ENCODE measurements around the gene ANLN. TPM values are rescaled to one million over a fixed set of nuclear protein-coding genes. Genes with fewer than 3 reads are reported as not detected.

ANLN gene
- total and polyA plus RNA-seq, 2 donors (not counting 3 experiments of a cell fraction or from before 2014, with no cell fraction given) = 28.5 to 119 TPM

- Histone ChIP-seq H3K9me1 (replicated peaks; ENCODE audit: control insufficient read depth, extremely low read depth, insufficient read depth, low read length) (no peaks in the 10 kb centered on the region), H3K27me3 (ENCODE audit: control insufficient read depth in 2 of 2, insufficient read depth in 2 of 2, low read length in 2 of 2) (no peaks in the 10 kb centered on the region), H3K79me2 (ENCODE audit: control insufficient read depth, insufficient read depth, low read length) (no peaks in the 10 kb centered on the region), H2AFZ (ENCODE audit: low read depth, low read length) (no peak overlapping the region), H4K20me1 (replicated peaks; ENCODE audit: control insufficient read depth, extremely low read depth, insufficient read depth, low read length) (no peaks in the 10 kb centered on the region), H3K4me3 (replicated peaks in 1 of 3; ENCODE audit: insufficient read depth in 1 of 3, low read depth in 1 of 3, low read length in 3 of 3) (no peak overlapping the region), H3K36me3 (ENCODE audit: control insufficient read depth in 2 of 2, extremely low read depth in 1 of 2, insufficient read depth in 2 of 2, low read length in 2 of 2) (no peaks in the 10 kb centered on the region), H3K4me1 (ENCODE audit: control insufficient read depth, extremely low read depth, insufficient read depth, low read length) (peaks cover 6% of the 10 kb centered on the region), H3K27ac (ENCODE audit: insufficient read depth, low read depth, low read length) (no peak overlapping the region), H3K4me2 (ENCODE audit: insufficient read depth, low read length) (no peak overlapping the region), H3K9ac (replicated peaks; ENCODE audit: extremely low read depth, insufficient read depth, low read length) (no peak overlapping the region), H3K9me3 (replicated peaks; ENCODE audit: control insufficient read depth, insufficient read depth, low read length) (no peaks in the 10 kb centered on the region)
- dilution Hi-C loops (cut with MboI; ENCODE audit: extremely low pct_ligation_motif_present, low sequenced_read_pairs) = no loop called here
- ChIA-PET CTCF (interaction anchor here (2.3 kb wide), 1 partner anchor 24 kb away, joined by 7 read pairs; no protein-coding TSS in a partner anchor), POLR2A (no interaction called here)
- DNase-seq (ENCODE audit: low read depth, low spot score) (no peak), FAIRE-seq (no peak)
- TF ChIP-seq EZH2 (IDR thresholded peaks at IDR 0.05; ENCODE audit: borderline replicate concordance, low read depth, low read length, severe bottlenecking) (no peak), FOS (IDR thresholded peaks at IDR 0.05; ENCODE audit: borderline replicate concordance, insufficient read depth, low read length) (no peak), POLR2AphosphoS5 (IDR thresholded peaks at IDR 0.05; ENCODE audit: insufficient read depth, low read depth, low read length) (no peak), POLR2A (IDR thresholded peaks at IDR 0.05; ENCODE audit: low read depth, low read length) (no peak)
- BruUV-seq (replicated peaks) = no TSS peak
- intact Hi-C loops (cut with micrococcal nuclease) = no loop called here
Observed at GRCh38 chr7:36343548-36343947, 46.1 kb upstream of the ANLN start.

GRCh38 chr7:36344622-36345021 lies 45.0 kb upstream of the ANLN start:
- FAIRE-seq = no peak
- no peak overlapping the region for H3K4me3 ChIP-seq (replicated peaks in 1 of 3; ENCODE audit: insufficient read depth in 1 of 3, low read depth in 1 of 3, low read length in 3 of 3)
- no peaks in the 10 kb centered on the region for H3K9me3 ChIP-seq (replicated peaks; ENCODE audit: control insufficient read depth, insufficient read depth, low read length)
- no peak overlapping the region for H3K9ac ChIP-seq (replicated peaks; ENCODE audit: extremely low read depth, insufficient read depth, low read length)
- no peaks in the 10 kb centered on the region for H3K27me3 ChIP-seq (ENCODE audit: control insufficient read depth in 2 of 2, insufficient read depth in 2 of 2, low read length in 2 of 2)
- TF ChIP-seq POLR2AphosphoS5 (IDR thresholded peaks at IDR 0.05; ENCODE audit: insufficient read depth, low read depth, low read length) (no peak), FOS (IDR thresholded peaks at IDR 0.05; ENCODE audit: borderline replicate concordance, insufficient read depth, low read length) (no peak), POLR2A (IDR thresholded peaks at IDR 0.05; ENCODE audit: low read depth, low read length) (no peak), EZH2 (IDR thresholded peaks at IDR 0.05; ENCODE audit: borderline replicate concordance, low read depth, low read length, severe bottlenecking) (no peak), MAX (IDR thresholded peaks at IDR 0.05; ENCODE audit: insufficient read depth, insufficient read length) (no peak), MYC (IDR thresholded peaks at IDR 0.05; ENCODE audit: low read depth, low read length) (no peak), JUN (IDR thresholded peaks at IDR 0.05; ENCODE audit: borderline replicate concordance, insufficient read depth, insufficient read length, low read depth) (no peak), GATA2 (IDR thresholded peaks at IDR 0.05; ENCODE audit: insufficient read depth, insufficient read length, low read depth, low read length) (no peak), CTCF (IDR thresholded peaks at IDR 0.05; ENCODE audit: extremely low read depth in 1 of 2, insufficient read depth in 1 of 2, low read depth in 1 of 2, low read length in 2 of 2) (no peak)
- H3K9me1 ChIP-seq (replicated peaks; ENCODE audit: control insufficient read depth, extremely low read depth, insufficient read depth, low read length) = no peaks in the 10 kb centered on the region
- ChIA-PET POLR2A (no interaction called here), CTCF (no interaction called here)
- BruUV-seq (replicated peaks) = no TSS peak
- no peaks in the 10 kb centered on the region for H4K20me1 ChIP-seq (replicated peaks; ENCODE audit: control insufficient read depth, extremely low read depth, insufficient read depth, low read length)
- intact Hi-C loops (cut with micrococcal nuclease) = no loop called here
- H3K4me1 ChIP-seq (ENCODE audit: control insufficient read depth, extremely low read depth, insufficient read depth, low read length) = peaks cover 10% of the 10 kb centered on the region
- H2AFZ ChIP-seq (ENCODE audit: low read depth, low read length) = no peak overlapping the region
- no peak overlapping the region for H3K27ac ChIP-seq (ENCODE audit: insufficient read depth, low read depth, low read length)
- dilution Hi-C loops (cut with MboI; ENCODE audit: extremely low pct_ligation_motif_present, low sequenced_read_pairs) = no loop called here
- no peaks in the 10 kb centered on the region for H3K36me3 ChIP-seq (ENCODE audit: control insufficient read depth in 2 of 2, extremely low read depth in 1 of 2, insufficient read depth in 2 of 2, low read length in 2 of 2)
- H3K4me2 ChIP-seq (ENCODE audit: insufficient read depth, low read length) = no peak overlapping the region
- DNase-seq (ENCODE audit: low read depth, low spot score) = no peak
- no peaks in the 10 kb centered on the region for H3K79me2 ChIP-seq (ENCODE audit: control insufficient read depth, insufficient read depth, low read length)

All from endothelial cell of umbilical vein (primary cell).